Brain pericyte (primary cell): ENCODE measurements around the gene THTPA.
"Not testable (repeated sequence)": the region's sequence is repeated elsewhere in the genome, so short reads cannot be mapped to it uniquely, and the experiment has no call there.

ENCODE experiments used
- DNase-seq: peaks from one replicate; pipeline ENCODE4 v3.0.0-alpha.2; 2012; ENCODE audit warnings: low read depth, low spot score

The THTPA gene

DNA sequence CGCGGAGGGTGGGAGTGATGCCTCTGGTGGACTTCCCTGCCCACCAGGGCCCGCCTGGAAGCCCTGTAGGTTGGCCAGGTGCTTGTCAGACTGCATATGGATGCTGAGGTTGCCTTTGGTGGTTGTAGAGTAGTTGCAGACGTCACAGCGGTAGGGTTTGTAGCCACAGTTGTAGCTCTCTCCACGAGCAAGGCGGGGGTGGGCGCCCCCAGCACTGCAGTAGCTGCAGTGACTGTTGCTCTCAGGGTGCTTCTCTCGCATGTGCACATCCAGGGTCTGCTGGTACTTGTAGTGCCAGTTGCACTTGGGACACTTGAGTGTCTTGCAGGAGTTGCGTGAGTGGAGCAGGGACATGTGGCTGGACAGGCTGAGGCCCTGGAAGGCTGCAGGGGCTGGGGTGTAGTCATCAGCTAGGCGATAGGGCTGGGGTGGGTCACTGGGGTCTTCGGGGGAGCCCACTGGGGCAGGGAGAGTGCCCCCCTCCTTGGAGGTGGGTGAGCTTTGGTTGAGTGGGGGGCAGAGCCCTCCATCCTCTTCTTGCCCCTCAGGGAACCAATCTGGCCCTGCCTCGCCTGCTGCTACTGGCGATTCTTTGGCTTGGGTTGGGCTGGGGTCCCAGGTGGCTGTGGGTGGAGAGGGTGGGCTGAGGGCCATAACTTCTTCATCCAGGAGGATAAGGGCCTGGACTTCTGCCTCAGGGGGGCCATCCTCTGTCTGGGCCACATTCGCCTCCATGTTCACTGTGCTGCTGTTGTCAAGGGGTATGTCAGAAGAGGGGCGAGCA lies 22.2 kb upstream of the THTPA start:
- no peak for DNase-seq

DNA sequence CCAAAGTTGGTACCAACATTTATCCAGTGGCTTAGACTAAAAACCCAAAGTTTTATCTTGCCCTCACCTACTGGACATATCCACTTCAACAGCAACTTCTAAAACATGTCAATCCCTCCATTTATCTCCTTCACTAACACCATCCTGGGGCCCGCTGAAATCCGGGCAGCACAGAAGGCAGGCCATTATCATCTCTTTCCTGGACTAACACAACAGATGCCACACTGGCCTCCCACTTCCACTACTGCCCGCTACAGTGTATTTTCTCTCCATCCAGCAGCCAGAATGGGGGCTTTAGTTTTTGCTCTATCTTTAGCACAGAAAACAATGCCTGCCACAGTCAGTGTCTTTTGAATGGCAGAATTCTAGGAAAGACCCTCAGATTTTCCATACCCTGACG lies 20.1 kb upstream of the THTPA start:
- no peak for DNase-seq

DNA sequence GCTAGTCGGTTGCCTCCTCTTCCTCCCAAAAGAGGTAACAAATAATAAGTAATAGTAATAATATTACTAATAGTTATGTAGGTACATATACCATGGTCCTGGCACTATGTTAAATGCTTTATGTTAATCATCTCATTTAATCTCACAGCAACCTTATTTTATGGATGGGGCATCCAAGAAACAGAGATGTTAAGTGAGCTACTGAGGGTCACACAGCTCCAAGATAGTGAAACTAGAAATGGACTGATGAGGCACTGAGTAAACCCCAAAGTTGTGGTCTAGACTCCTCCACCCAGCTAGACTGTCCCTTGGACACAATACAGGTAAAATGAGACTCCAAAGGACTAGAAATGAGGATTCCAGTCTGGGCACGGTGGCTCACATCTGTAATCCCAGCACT lies 19.6 kb upstream of the THTPA start:
- DNase-seq: no peak

DNA sequence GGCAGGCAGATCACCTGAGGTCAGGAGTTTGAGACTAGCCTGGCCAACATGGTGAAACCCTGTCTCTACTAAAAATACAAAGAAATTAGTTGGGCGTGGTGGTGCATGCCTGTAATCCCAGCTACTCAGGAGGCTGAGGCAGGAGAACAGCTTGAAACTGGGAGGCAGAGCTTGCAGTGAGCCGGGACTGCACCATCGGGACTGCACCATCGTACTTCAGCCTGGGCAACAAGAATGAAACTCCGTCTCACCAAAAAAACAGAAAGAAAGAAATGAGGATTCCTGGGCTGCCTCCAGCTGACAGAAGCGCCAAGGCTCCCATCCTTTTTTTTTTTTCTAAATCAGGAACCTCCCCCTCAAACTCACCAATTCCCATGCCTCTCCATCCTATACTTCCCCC lies 19.2 kb upstream of the THTPA start:
- not testable (repeated sequence) for DNase-seq

DNA sequence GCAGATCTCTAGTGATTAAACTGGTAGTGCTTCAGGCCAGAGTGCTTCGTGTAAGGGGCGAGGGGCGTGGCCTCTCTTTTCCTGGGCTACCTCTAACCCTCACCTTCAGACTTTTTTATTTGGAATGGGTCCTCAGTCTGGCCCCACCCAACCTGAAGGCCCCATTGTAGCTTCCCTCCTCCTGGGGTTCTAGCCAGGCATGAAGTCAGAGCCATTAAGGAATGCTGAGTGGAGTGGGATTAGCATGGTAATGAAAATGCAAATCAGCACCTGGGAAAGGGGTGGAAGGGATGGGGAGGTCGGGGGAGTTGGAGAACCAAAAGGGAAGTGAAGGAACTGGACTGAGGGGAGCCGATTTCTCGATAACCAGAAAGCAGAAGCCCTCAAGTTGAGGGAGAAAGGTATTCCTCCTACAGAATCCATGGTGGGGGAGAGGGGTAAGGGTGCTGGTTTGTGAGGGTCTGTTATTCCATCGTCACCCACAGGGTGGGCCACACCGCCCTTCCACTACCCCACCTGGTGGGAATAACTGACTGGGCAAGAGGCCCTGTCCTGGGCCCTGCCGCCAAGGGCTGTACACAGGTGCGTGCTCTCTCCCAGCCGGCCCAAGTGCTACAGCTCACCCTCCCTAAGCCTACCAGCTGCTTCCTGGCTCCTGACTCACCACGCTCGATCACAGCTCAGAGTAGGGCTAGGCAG lies 18.6 kb upstream of the THTPA start:
- no peak for DNase-seq

DNA sequence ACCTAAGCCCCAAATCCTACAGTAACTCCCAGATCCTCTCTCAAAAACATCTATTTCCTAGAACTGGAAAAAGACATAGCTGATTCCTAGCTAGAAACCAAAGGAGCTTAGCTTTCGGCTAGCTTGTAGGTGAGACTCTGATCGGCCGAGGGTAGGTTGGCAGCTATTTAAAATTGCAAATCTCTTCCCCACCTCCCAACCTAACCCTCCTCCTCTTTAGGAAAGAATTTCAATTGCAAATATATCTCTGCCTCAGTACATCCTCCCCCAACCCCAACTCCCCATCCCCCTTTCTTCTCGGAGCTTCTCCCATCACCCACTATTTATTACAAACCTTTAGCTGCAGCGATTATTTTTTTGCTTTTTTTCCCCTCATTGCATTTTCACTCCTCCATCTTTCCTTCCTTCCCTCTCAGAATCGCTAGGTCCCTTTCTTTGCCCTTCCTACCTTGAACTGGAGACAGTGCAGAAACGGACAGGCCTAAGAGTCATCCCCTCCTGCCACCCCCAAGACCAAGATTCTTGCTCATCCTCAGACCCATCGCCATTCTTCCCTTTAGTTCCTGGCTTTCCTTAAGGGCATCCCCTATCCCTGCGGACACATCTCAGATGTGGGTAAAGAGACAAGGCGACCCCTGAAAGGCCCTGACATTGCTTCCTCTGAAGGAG lies 17.9 kb upstream of the THTPA start:
- no peak for DNase-seq

DNA sequence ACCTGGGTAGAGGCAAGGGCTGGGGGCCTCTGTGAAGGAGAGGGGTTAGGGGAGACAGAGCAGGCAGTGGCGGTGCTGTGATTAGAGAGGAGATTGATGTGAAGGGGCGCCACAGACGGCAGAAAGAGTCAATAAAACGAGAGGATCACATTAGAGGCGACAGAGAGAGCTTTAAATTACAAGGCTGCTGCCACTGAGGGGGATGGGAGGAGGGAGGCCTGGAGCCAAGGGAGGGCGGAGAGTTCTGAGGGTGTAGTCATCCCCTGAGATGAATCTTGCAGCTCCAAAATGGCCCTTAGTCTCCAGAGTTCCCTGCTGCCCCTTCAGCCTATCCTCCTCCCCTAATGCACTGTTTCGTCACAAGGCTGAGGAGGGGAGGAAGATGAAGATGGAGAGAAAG lies 17.3 kb upstream of the THTPA start:
- DNase-seq: no peak

DNA sequence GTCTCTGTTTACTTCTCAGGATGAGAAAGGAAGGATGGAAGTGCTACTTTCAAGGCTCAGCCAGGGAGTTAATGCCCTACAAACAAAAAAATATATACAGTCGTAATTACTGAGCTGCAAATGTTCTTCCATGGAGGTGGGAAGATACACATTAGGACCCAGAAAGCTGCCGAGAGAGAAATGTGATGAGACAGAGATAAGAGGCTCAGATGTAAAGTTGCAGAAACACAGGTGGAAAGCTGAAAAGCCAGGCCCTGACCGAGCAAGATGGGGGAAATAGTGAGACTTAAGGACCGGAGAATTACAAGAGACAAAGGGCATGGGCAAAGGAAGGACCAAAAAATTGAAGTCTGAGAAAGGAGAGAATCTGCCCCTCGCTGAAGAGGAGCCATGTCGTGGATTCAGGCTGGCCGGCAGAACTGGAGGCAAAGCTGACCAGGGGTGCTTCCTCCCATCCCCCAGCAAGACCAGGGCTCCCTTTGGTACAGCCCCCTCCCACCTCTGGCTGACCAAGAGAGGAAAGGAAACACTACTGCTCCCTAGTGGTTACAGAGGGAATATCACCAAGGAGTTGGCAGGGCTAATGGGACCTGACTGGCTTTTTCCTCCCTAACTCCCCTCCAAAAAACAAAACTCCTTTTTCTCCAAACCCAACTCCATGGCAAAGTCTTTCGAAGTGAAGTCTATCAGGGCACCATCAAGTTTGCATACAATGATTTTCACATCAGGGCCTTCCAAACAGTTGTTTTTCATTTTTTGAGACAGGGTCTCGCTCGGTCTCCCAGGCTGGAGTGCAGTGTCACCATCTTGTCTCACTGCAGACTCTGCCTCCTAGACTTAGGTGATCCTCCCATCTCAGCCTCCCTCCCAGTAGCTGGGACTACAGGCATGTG lies 16.6 kb upstream of the THTPA start:
- no peak for DNase-seq

DNA sequence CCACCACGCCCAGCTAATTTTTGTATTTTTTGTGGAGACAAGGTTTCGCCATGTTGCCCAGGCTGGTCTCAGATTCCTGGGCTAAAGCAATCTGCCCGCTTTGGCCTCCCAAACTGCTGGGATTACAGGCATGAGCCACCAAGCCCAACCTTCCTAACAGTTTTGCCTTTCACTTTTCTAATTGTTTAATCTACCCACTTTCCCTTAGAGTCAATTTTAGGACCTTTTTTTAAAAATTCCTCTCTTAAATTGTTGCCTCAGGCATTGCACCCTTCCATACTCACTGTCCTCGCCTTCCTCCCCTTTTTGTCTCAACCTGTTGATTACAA lies 16.0 kb upstream of the THTPA start:
- DNase-seq: no peak

DNA sequence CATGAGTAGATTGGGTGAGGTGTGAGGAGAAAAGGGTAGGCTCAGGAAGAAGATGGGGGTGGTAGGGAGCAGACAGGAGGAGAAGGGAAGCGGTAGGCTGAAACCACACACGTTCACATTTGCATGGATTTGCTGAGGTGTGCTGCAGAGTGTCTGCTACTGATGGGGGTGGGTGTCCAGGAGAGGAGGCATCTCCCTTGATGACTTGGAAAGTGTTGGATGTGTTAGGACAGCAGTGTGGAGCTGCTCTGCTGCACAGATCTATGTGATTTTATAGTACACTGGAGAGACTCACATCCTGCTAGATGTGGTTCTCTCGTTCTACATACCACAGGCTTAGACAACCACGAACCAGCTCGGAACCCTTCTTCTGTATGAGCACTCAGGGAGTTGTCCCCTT lies 13.8 kb upstream of the THTPA start:
- DNase-seq: no peak

DNA sequence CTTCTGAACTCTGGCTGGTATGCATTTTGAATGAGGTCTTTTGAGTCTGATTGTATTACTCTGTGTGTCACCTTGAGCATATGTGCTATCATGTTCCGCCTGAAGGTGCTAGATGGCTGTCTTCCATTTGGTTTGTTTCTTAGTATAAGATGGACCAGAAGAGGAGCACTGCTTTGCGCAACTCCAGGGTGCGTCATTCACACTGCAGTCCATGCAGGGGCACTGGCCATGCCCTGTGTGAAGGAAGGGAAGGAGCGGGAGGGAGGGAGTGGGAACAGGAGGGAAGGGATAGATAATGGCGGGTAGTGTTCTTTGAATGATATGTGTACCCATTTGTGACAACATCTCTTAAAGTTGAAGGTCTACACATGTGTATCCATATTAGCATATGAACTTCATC lies 12.7 kb upstream of the THTPA start:
- no peak for DNase-seq

DNA sequence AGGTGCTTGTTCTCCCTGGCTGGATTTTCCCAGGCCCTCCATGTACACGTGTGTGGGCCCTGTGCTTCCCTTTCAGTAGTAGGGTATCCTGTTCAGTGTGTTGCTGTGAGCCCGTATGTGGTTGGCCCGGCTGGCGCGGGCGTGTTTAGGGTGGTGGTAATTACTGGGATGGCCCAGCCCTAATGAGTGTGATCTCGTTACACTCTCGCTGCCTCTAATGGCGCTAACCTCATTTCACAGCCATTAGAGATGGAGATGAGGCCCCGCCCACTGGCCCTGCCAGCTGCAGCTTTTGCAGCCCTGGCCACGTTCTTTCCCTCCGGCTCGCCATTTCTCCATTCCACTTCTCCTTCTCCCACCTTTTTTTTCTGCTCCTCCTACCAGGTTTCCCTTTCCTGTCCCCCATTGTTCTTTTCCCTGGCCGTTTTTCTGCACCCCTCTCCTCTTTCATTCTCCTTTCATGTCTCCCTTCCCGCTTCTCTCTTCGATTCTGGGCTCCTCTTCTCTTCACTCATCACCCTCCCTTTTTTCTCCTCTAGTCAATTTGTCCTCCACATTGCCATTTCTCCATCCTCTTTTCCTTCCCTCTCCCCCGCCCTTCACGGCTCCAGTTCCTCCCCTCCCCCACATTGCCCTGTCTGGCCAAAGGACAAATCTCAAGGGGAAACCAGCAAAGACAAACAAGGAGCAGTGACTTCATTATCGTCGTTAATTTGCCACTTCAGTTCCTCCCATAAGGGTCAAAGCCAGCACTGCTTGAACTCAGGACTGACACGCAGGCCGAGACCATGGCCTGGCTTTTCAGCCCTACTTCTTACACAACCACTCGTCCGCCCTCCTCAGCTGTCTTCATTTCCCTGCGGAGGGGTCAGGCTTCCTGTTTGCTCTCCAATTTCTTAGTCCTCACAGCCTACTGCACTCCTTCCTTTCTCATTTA lies 11.3 kb upstream of the THTPA start:
- DNase-seq: no peak

DNA sequence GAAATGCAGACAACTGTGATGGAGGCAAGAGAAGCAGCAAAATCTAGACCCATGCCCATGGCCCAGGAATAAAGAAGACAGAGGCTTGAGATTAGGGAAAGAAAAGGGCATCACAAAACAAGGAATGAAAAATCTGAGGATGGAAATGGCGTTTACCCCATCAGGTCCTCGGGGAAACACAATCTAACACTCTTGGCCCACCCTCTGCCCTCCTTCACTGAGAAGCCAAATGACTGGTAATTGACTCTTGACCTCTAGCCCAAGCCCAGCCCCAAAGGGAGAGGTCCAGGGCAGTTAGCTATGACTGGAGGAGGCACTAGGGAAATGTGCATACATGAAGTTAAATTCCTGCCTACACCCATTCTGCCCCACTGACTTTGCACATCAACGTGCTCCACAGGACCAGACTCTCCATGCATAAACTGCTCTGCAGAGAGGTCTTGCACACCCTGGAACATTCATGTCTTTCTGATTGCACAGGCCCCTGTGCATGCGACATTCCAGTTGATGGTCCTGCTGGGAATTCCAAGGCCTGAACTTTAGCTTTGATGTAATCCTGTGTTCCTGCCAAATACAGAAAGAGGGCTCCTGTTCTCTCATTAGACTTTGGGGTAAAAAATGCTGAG lies 10.2 kb upstream of the THTPA start:
- no peak for DNase-seq

DNA sequence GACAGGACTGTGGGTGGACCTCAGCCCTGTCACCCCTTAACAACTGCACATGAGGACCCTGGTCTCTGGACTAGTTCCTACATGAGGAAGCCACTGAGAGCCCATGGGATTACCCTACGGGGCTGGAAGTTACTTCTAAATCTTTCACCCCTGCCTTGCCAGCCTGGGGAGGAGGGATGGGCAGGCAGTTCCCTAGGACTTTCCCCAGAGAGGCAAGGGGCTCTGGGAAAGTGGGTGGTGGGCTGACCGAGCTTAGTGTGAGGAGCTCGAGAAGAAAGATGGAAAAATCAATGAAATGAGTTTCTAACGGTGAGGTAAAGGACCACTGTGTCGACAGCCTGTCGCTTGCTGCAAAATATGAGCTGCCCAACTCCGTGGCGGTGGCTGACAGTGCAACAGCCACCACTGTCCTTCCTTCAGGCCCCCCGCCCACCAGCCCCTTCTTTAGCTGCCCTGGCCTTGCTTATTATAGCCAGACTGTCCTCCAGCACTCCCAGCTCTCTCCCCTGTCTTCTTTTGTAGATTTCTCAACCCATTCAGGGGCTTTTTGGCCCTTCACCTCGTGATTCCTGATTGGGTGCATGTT lies 9.5 kb upstream of the THTPA start:
- DNase-seq: no peak

DNA sequence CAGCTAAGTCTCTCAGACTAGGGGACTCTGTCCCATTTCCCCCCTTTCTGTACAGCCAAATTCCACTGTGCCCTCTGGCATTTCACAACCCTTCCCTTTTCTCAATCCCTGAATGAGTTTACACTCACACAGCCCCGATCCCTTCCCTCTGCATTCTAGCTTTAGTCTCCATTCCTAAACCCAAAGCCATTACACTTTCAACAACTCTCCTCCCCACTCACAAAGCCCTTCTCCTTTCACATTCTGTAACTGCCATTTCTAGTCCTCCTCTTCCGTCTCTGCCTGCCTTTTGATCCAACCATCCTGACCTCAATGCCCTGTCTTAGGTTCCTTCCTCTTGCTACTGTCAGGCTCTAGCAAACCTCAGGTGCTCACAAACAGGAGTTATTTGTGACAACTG lies 8.1 kb upstream of the THTPA start:
- no peak for DNase-seq

DNA sequence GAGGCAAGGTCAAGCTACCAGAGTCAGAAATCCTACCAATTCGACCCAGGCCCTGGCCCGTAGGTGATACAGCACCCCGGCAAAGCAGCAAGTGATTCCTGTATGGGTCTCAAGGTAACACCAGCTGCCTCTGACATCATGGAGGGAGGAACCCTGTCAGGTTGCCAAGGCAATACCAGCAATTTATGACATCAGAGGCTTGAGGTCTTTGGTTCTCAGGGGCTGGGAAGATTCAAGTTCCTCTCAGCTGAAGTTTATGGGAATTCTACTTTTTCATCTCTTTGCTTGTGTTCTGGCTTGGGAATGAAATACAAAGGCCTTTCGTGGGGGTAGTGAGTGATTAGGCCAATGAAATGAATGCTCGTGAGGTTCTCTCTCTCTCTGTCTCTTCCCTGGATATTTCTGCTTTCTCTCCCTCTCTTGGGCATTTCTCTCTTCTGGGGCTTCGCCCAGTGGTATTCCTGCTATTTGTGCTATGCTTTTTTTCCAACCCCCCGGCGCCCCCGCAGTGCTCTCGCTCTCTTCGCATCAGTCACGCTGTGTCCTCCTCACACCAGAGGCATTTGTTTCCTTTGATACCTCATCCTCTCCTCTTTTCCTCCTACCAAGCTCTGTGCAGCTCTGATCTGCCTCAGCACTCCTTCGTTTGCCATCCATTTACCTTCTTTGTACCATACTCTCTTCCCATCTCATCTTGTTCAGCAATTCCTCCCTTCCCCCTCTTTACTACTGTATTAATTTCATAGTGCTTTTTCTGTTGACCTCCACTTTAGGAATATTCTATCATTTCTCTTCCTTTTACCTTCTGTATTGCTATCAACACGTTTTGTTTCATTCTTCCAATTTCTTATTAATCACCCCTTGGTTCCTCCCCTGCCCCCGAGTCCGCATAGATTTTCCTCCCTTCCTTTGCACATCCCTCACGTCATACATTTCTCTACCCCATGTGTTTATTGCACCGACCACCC lies 7.4 kb upstream of the THTPA start:
- DNase-seq: no peak

DNA sequence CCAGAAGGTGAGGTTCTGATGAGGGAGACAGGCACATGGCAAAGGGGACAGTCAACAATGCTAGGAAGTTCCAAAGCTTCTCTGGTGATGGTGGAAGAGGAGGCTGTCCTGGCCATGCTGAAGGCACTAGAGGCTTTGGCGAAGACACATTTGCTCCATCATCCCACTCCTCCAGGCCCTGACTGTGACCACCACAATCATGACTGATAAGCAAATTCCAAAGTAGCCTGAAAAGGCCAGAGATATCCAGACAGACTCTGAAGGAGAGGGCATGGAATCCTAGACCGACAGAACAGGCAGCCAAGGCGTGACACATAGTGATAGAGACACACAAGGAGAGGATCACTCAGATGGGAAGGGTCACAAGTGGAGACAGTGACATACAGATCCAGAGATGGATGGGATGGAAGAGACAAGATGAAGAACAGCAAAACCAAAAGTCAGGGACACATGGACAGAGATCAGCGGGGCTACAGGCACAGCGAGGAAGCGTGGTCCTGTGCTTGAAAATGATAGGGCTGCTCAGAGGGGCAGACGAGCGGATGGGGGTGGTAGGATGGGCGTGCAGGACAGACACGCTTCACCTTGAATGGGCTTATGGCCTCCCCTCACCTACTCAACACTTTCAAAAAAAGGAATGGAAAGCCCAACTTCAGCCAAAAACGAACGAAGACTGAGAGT lies 5.8 kb upstream of the THTPA start:
- DNase-seq: no peak

DNA sequence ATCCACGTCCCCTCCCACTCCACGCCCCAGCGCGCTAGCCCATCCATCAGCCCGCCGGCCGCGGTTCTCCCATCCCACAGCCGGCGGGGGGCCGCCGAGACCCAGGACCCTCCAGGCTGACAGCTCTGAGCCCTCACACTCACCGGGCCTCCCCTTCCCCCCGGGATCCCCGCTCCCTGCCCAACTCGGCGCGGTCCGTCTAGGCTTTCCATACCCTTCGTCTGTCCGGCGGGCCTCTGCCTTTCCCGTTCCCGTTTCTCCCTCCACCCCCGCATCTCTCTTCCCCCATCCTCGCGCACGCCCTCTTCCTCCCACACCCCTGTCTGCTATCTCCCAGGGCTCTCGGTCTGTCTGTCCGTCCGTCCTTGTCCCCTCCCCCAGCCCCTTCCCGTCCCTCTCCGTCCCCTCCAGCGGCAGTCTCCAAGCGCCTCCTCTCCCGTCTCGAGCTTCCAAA lies 5.2 kb upstream of the THTPA start:
- DNase-seq: no peak
